Measurements from ENCODE around the gene SF3B1. TPM values are rescaled to one million over a fixed set of nuclear protein-coding genes. Genes with fewer than 3 reads are reported as not detected.
"Not testable (repeated sequence)": the region's sequence is repeated elsewhere in the genome, so short reads cannot be mapped to it uniquely, and the experiment has no call there.

The SF3B1 gene
- total RNA-seq, 1 donor from 2014 or later, result 284 TPM

DNA sequence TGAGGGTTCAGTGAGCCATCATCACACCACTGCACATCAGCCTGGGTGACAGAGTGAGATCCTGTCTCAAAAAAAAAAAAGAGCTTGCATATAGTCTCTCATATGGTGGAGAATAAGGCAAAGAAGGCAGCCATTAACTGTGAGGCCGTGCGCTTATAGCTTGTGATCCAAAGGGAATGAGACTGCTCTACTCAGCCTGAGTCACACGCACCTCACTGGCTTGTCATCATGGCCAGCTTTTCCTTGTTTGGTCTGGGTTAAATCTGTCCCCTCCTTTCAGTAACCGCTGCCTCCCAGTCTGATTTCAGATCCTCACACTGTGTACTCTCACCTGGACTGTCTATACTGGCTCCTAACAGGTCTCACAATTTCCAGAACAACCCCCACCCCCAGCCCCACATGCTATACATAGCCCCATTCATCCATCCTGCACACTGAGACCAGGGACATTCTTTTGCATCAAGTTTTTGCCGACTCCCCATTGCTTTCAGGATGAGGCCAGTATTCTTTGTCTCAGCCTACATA lies 88.9 kb downstream of the SF3B1 start:
- Mint-ChIP-seq H3K4me3 (ENCODE audit: low read depth) (no peak overlapping the region), H3K27me3 (ENCODE audit: low read depth) (no peaks in the 10 kb centered on the region)
- intact Hi-C loops (cut with micrococcal nuclease), result no loop called here

DNA sequence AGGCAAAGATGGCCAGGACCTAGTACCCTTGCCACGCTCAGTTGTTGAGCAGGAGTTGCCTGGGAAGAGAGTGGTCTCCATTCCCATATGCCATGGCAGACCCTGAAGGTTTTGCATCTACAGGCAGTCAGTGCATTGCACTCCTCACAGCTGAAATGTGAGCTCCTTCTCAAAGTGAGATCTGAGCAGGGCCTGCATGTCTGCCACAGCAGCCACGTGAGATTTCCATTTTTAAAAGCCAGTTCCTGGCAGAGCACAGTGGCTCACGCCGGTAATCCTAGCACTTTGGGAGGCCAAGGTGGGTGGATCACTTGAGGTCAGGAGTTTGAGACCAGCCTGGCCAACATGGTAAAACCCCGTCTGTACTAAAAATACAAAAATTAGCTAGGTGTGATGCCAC lies 90.9 kb downstream of the SF3B1 start:
- H3K27me3 Mint-ChIP-seq (ENCODE audit: low read depth); DNase-seq (ENCODE audit: low spot score); intact Hi-C loops (cut with micrococcal nuclease); H3K27ac Mint-ChIP-seq; H3K9me3 Mint-ChIP-seq; H3K4me3 Mint-ChIP-seq (ENCODE audit: low read depth); H3K36me3 Mint-ChIP-seq (ENCODE audit: low read depth): not testable (repeated sequence)
- H3K4me1 Mint-ChIP-seq (ENCODE audit: low read depth), result peaks cover 13% of the 10 kb centered on the region

More for the DNA sequence above, 88.9 kb downstream of the SF3B1 start:
- peaks cover 4% of the 10 kb centered on the region for H3K4me1 Mint-ChIP-seq (ENCODE audit: low read depth)
- no peaks in the 10 kb centered on the region for H3K9me3 Mint-ChIP-seq
- no peaks in the 10 kb centered on the region for H3K36me3 Mint-ChIP-seq (ENCODE audit: low read depth)
- DNase-seq (ENCODE audit: low spot score), result no peak
- no peak overlapping the region for H3K27ac Mint-ChIP-seq

DNA sequence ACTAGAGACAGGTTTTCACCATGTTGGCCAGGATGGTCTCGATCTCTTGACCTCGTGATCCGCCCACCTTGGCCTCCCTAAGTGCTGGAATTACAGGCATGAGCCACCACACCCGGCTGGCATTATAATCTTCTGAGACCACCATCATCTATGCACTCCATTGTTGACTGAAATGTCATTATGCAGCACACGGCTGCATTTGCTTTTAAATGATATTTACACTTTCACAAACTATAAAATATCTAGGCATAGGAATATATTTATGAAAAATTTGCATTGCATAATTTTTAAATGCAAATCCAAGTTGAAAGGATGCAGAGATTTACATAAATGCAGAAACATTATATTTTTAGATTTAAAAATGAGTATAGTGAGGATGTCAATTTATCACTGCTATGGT lies 94.2 kb downstream of the SF3B1 start:
- Mint-ChIP-seq H3K27me3 (ENCODE audit: low read depth) (no peaks in the 10 kb centered on the region), H3K4me3 (ENCODE audit: low read depth) (no peak overlapping the region), H3K27ac (no peak overlapping the region), H3K9me3 (no peaks in the 10 kb centered on the region), H3K36me3 (ENCODE audit: low read depth) (no peaks in the 10 kb centered on the region), H3K4me1 (ENCODE audit: low read depth) (peaks cover 15% of the 10 kb centered on the region)
- intact Hi-C loops (cut with micrococcal nuclease), result no loop called here
- no peak for DNase-seq (ENCODE audit: low spot score)

Other genes with a start within 250 kb of the SF3B1 start
- 107 and 120 TPM in 2 replicates for gene ANKRD44, start 124.2 kb downstream of the SF3B1 start, total RNA-seq
- gene COQ10B, start 18.5 kb upstream of the SF3B1 start, total RNA-seq, result 19.9 and 20.8 TPM in 2 replicates
- 749 and 761 TPM in 2 replicates for gene HSPD1, start 64.8 kb upstream of the SF3B1 start, total RNA-seq
- gene HSPE1, start 65.4 kb upstream of the SF3B1 start, total RNA-seq, result 301 and 309 TPM in 2 replicates
- gene MOB4, start 81.0 kb upstream of the SF3B1 start, total RNA-seq, result 18.1 and 19.5 TPM in 2 replicates
- gene RFTN2, start 240.6 kb upstream of the SF3B1 start, total RNA-seq, result not detected in 2 replicates

Measured in activated T-helper 2 cell treated with anti-CD3 and anti-CD28 coated beads, Interferon-gamma antibody, Interleukin-2, Interleukin-4, amounts not matched to agents 10 μg/mL and 5 μg/mL and 100 μg/mL, durations not matched to agents 14 hours and 24 hours and 36 hours (primary cell).